Fibroblast of the aortic adventitia (primary cell): ENCODE measurements around the gene SF1. TPM values are rescaled to one million over a fixed set of nuclear protein-coding genes. Genes with fewer than 3 reads are reported as not detected.

Experiments
- DNase-seq: peaks from one replicate; pipeline ENCODE4 v3.0.0-alpha.2; 2010; ENCODE audit warnings: low read depth
- H3K4me3 ChIP-seq: 2 replicates; pipeline ENCODE4 v1.5.1; 2011; ENCODE audit warnings: low read depth, mild to moderate bottlenecking, control low read depth, low read length, moderate library complexity
- CTCF ChIP-seq: IDR thresholded peaks from 2 replicates; pipeline ENCODE4 v1.5.1; 2011; ENCODE audit warnings: mild to moderate bottlenecking, low read length, control low read depth, inconsistent platforms; ENCODE audit not compliant: insufficient read depth
- total RNA-seq: library from RNA; depleted of rRNA; stranded (reverse); fragments of >200 nt; gene quantifications from 2 replicates; pipeline ENCODE4 v1.2.3, GENCODE V29; 2012; ENCODE audit warnings: low replicate concordance

Gene SF1
- total RNA-seq, 1 donor, result 150 TPM

GRCh38 chr11:64728757-64729365, 49.5 kb downstream of the SF1 start:
- no peak overlapping the region for H3K4me3 ChIP-seq
- no peak for DNase-seq
- no peak for TF ChIP-seq CTCF

- DNase-seq, result no peak
- no peak overlapping the region for H3K4me3 ChIP-seq
- TF ChIP-seq CTCF, result no peak
Observed at GRCh38 chr11:64726867-64727530, 51.3 kb downstream of the SF1 start.

- no peak overlapping the region for H3K4me3 ChIP-seq
- no peak for TF ChIP-seq CTCF
- DNase-seq, result no peak
Observed at GRCh38 chr11:64726211-64726641, 52.1 kb downstream of the SF1 start.

GRCh38 chr11:64724863-64725532, 53.3 kb downstream of the SF1 start:
- H3K4me3 ChIP-seq, result no peak overlapping the region
- DNase-seq, result no peak
- no peak for TF ChIP-seq CTCF

- H3K4me3 ChIP-seq, result no peak overlapping the region
- DNase-seq, result no peak
- TF ChIP-seq CTCF, result no peak
Observed at GRCh38 chr11:64723907-64724862, 54.2 kb downstream of the SF1 start.
